Bronchial epithelial cell (primary cell): ENCODE results near the gene QSOX1. TPM values are rescaled to one million over a fixed set of nuclear protein-coding genes. Genes with fewer than 3 reads are reported as not detected.

Experiments
- DNase-seq: peaks from one replicate; pipeline ENCODE4 v3.0.0-alpha.2; 2010; ENCODE audit warnings: low read depth
- FAIRE-seq: peaks from 2 replicates; lab custom pipeline; 2011; peaks lifted over from hg19 to GRCh38; lab: Jason Lieb, UNC
- H3K27me3 ChIP-seq: 2 replicates; pipeline ENCODE4 v1.5.1; 2011; ENCODE audit warnings: low read length; ENCODE audit not compliant: control insufficient read depth, insufficient read depth
- H3K36me3 ChIP-seq: 2 replicates; pipeline ENCODE4 v1.5.1; 2011; ENCODE audit warnings: low read length; ENCODE audit not compliant: control insufficient read depth, insufficient read depth
- H3K4me3 ChIP-seq: 2 replicates; pipeline ENCODE4 v1.5.1; 2011; ENCODE audit warnings: mild to moderate bottlenecking, low read depth, low read length, control low read depth
- CTCF ChIP-seq: IDR thresholded peaks from 2 replicates; pipeline ENCODE4 v1.5.1; 2011; ENCODE audit warnings: mild to moderate bottlenecking, moderate library complexity, low read length, control low read depth, inconsistent platforms; ENCODE audit not compliant: insufficient read depth, severe bottlenecking
- total RNA-seq: library from RNA; depleted of rRNA; stranded (reverse); fragments of >200 nt; gene quantifications from 2 replicates; pipeline ENCODE4 v1.2.1, GENCODE V29; 2014

QSOX1 gene
- total RNA-seq, 1 donor from 2014 or later, result 134 TPM

- no peak for DNase-seq
- Histone ChIP-seq H3K4me3 (no peak overlapping the region), H3K27me3 (peaks cover 68% of the 10 kb centered on the region), H3K36me3 (no peaks in the 10 kb centered on the region)
- FAIRE-seq, result no peak
- no peak for TF ChIP-seq CTCF
Observed at GRCh38 chr1:180236698-180237509, 82.2 kb downstream of the QSOX1 start.

- DNase-seq (no peak), FAIRE-seq (no peak)
- H3K27me3 ChIP-seq, result peaks cover 57% of the 10 kb centered on the region
- TF ChIP-seq CTCF, result no peak
- H3K36me3 ChIP-seq, result no peaks in the 10 kb centered on the region
- H3K4me3 ChIP-seq, result no peak overlapping the region
Observed at GRCh38 chr1:180237869-180238476, 83.3 kb downstream of the QSOX1 start.

- H3K27me3 ChIP-seq, result peaks cover 51% of the 10 kb centered on the region
- H3K4me3 ChIP-seq, result no peak overlapping the region
- FAIRE-seq (no peak), DNase-seq (no peak)
- TF ChIP-seq CTCF, result no peak
- no peaks in the 10 kb centered on the region for H3K36me3 ChIP-seq
Observed at GRCh38 chr1:180238675-180239074, 84.0 kb downstream of the QSOX1 start.

GRCh38 chr1:180239145-180240096 lies 84.8 kb downstream of the QSOX1 start:
- TF ChIP-seq CTCF, result no peak
- no peak for FAIRE-seq

GRCh38 chr1:180241716-180242544 lies 87.3 kb downstream of the QSOX1 start:
- Histone ChIP-seq H3K4me3 (no peak overlapping the region), H3K27me3 (peaks cover 26% of the 10 kb centered on the region), H3K36me3 (no peaks in the 10 kb centered on the region)
- DNase-seq (no peak), FAIRE-seq (no peak)
- no peak for TF ChIP-seq CTCF

More at GRCh38 chr1:180239145-180240096, 84.8 kb downstream of the QSOX1 start:
- no peak for DNase-seq
- H3K36me3 ChIP-seq, result no peaks in the 10 kb centered on the region
- peaks cover 47% of the 10 kb centered on the region for H3K27me3 ChIP-seq
- H3K4me3 ChIP-seq, result no peak overlapping the region
